Astrocyte of the cerebellum (primary cell): Measurements from ENCODE around the gene METTL17.

Experiments
- DNase-seq: peaks from one replicate; pipeline ENCODE4 v3.0.0-alpha.2; 2011; ENCODE audit warnings: low read depth
- H3K4me3 ChIP-seq: 2 replicates; pipeline ENCODE4 v1.5.1; 2011; ENCODE audit warnings: mild to moderate bottlenecking, low read depth, low read length, moderate library complexity
- in situ Hi-C: cut with HindIII; loops from 2 replicates; pipeline ENCODE4 v1.10.0; 2017; ENCODE audit warnings: low sequenced_read_pairs
- TF ChIP-seq, protein P1 (sequence below): IDR thresholded peaks from 2 replicates; pipeline ENCODE4 v1.5.1; 2012; ENCODE audit warnings: low read length, low read depth, moderate library complexity, mild to moderate bottlenecking; ENCODE audit errors: missing control alignments

The METTL17 gene

DNA sequence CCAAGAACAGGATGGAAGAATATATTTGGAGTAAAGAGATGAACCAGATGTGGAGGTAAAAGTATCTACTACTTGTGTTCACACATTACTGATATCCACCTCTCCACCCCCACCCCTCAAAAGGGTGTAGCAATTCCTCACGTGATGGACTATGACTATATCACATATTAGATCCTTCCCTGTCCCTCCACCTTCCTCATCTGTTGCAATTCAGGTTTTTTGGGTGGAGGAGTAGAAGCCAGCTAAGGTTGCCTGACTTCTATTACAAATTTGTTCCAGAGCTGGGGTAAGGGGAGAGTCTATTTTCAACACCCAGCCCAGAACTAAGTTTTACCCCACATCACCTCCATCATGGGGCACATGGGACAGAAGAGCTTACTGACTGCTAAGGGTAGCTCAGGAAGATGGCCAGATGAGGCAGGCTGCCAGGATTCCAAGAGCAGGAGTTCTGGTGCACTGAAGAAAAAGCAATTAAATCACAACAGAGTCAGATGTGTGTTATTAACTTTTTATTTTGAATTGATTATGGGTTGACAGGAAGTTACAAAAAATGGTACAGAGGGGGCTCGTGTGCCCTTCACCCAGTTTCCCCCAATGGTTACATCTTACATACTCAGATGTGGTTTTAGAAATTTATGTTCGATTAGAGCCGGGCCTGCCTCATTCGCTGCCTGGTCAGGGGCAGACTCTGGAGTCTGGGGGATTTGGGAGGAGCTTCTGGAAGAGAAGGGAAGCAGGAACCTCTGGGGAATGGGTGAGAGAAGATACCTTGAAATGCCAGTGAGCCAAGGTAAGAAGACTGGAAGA lies 42.7 kb downstream of the METTL17 start:
- TF ChIP-seq, protein P1, sequence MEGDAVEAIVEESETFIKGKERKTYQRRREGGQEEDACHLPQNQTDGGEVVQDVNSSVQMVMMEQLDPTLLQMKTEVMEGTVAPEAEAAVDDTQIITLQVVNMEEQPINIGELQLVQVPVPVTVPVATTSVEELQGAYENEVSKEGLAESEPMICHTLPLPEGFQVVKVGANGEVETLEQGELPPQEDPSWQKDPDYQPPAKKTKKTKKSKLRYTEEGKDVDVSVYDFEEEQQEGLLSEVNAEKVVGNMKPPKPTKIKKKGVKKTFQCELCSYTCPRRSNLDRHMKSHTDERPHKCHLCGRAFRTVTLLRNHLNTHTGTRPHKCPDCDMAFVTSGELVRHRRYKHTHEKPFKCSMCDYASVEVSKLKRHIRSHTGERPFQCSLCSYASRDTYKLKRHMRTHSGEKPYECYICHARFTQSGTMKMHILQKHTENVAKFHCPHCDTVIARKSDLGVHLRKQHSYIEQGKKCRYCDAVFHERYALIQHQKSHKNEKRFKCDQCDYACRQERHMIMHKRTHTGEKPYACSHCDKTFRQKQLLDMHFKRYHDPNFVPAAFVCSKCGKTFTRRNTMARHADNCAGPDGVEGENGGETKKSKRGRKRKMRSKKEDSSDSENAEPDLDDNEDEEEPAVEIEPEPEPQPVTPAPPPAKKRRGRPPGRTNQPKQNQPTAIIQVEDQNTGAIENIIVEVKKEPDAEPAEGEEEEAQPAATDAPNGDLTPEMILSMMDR, result no peak
- H3K4me3 ChIP-seq, result no peak overlapping the region
- in situ Hi-C loops, result no loop called here
- no peak for DNase-seq

DNA sequence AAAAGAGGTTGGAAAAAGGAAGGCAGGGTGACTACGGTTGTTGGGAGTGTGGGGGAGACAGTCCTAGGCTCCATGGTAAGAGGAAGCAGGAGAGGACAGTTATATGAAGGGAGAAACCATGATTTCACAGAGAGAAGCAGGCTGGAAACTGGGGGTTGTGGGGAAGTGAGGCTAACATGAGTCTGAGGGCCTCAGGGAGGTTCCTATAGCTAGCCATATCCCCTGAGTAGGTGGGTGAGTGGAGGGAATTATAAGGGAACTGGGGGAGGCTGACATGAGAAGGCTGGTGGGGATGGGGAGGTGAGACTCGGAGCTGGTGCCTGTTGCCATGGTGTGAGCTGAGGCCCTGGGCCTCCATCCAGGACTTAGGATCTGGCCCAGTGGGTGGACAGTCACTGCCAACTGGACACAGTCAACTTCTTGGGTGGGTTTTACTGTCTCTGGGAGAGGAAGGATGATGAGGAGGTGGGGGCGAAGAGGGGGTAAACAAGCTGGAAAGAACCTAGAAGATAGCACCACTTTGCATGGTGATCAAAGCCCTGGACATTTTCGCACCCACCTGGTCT lies 43.4 kb downstream of the METTL17 start:
- no peak for DNase-seq
- no peak overlapping the region for H3K4me3 ChIP-seq
- in situ Hi-C loops, result no loop called here
- TF ChIP-seq, protein P1, result no peak

DNA sequence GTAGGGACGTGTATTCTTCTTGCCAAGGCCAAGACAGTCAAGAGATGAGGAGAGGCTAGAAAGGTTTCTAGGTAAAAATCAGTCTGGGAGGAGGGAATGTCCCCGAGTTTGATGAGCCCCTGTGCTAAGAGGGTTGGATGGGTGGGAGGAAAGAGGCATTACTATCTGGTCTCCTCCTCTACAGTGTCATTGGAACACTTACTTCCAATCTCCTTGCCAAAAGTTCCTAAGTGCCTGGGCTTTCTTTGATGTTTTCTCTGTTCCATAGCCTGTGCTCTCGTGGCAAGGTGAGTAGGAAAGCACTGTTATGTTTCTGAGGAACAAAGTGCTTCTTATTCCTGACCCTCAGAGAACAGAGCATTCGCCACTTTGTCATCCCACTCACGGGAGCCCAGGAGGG lies 44.9 kb downstream of the METTL17 start, which contains the start of gene RNASE13:
RNASE13 (minus strand) TSS at position 101 of the 400 bp plus-strand sequence. CDS start 519 bp downstream, outside the sequence.
- no peak for DNase-seq
- in situ Hi-C loops, result no loop called here
- H3K4me3 ChIP-seq, result no peak within 1 kb of the TSS
- TF ChIP-seq, protein P1, result no peak

DNA sequence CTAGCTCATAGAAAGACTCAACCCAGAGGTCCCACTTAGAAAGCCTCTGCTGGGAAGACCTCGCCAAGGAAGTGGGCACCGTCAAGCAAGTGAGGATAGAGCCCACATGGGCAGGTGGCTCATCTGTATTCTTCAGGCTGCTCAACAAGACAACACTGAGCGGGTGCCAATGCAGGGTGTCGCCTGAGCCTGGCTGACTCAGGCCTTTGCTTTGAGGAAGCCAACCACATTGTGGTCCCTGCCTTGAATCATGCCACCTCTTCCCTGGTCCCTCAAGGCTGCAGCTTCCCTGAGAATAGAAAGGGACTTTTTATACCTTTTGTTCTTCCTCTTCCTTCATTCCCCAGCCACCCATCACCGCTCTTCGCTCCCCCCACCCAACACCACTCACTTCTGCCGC lies 47.0 kb downstream of the METTL17 start:
- H3K4me3 ChIP-seq, result no peak overlapping the region
- TF ChIP-seq, protein P1, result no peak
- DNase-seq, result no peak
- in situ Hi-C loops, result no loop called here

DNA sequence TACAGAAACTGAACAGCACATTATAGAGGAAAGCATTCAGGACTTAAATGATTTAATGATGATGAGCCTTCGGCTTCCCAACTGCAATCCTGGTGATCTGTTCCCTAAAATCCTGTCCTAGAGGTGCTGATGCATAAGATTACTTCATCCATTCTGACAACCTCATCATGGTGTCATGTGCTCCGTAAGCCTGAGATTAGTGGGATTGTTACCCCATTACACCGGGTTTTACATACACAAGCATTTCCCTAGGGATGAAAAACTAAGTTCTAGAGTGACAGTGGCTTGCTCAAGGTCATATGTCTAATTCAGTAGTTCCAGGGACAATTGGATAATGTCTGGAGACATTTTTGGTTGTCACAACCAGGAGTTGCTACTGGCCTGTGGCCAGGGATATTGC lies 47.4 kb downstream of the METTL17 start:
- TF ChIP-seq, protein P1, result no peak
- no peak overlapping the region for H3K4me3 ChIP-seq
- no peak for DNase-seq
- in situ Hi-C loops, result no loop called here

DNA sequence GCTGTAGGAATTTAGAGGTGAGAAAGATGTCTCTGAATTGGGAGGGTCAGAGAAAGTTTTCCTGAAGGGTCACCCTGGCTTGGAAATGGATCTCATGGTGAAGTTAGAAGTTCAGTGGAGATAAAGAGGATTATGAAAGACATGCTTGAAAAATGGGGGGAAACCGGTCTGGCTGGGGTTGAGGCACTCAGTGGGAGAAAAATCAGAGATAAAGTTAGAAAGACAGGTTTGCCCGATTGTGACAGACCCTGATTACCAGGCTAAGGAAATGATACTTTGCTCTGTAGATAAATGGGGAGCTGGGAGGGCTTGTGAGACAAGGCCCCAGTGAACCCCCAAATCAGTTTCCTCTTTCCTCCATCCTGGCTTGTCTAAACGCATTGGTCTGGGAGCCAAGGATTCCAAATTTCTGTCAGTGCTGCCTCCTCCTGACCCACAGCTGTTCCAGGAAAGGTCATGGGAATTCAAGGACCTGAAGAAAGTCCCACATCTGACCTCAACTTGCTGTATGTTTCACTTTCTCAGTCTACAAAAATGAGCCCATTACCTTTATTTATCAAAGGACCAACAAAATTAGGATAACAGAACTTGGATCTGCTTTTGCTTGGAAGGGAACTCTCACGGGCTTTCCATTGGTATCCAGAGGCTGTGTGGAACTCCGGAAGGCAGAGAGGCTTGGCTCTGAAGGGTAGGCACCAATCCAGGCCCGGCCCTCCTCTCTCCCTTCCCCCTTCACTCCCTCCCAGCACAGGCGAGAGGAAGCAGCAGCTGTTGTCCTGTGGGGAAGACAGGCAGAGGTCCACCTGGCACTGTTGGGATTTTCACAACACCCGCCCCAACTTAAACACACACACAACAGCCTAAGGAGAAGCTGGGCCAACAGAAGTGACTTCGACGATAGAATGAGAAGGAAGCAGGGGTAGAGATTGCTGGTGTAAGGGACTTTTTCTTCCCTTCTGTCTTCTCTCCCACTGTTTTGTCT lies 49.0 kb downstream of the METTL17 start:
- in situ Hi-C loops, result no loop called here
- DNase-seq, result no peak

More for the DNA sequence above, 49.0 kb downstream of the METTL17 start:
- H3K4me3 ChIP-seq, result no peak overlapping the region
- TF ChIP-seq, protein P1, result no peak
